HG03066 (cell line): ENCODE data around the gene MELK.

ENCODE experiments used
- ATAC-seq: cut with Tn5 transposase; IDR thresholded peaks from one replicate; pipeline ENCODE4 v1.9.1; 2021; ENCODE audit warnings: low read depth; ENCODE audit not compliant: unreplicated experiment

Gene MELK

DNA sequence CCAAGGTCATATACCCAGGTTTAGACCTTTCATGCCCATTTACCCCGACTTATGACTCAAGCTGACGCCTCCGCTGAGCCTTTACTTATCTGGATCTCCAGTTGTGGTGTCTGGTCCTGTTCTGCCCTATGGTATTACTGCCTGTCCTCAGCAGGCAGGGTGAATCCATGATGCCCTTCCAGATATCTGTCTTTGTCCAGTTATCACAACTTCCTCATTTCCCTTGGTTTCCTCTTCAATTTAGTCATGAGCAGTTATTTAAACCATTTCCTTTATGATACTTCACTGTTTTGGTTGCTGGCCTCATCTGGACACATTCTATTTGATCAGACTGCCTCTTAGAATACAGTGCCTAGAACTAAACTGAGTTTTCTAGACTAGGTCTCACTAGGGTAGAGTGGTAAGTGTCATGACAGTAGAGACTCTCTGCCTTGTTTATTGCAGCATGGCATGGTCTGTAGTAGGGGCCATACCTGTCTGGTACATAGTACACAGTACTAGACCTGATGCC is 93.3 kb downstream of the MELK start:
- peak; percentile 79 for ATAC-seq

DNA sequence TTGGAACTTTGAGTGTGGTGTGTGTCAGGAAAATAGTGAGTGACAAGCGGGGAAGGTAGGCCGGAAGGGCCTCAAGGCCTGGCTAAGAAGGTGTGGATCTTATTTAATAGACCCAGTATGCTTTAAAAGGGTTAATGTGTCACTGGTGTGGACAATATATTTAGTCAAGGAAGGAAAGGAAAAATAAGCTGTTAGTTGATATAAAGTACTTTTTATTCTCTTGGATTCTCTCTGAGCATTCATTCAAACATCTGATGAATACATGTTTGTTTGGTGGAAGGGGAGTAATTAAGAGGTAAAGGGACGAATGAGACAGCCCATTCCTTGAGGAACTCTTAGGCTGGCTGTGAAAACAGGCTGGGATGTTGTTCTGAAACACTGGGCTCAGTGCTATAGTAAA is 98.9 kb downstream of the MELK start:
- ATAC-seq: no peak

DNA sequence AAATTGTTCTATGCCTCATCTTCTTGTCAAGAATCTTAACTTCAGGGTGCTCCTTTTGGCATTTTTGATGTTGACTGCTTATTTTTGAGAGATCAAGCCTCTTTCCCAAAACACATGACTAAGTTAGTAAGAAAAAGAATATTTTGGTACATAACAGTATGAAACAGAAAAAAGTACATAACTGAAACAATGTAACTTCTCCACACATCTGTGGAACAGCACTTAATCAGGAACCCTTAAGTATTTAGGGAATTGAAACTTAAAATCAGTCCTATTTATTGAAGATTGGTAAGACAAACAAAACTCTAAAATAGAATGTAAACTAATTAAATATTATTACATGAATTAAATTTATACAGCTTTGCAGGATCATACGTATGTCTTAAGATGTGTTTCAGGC is 103.4 kb downstream of the MELK start:
- ATAC-seq: no peak

GRCh38 chr9:36676778-36677485 is 104.2 kb downstream of the MELK start:
- no peak for ATAC-seq

DNA sequence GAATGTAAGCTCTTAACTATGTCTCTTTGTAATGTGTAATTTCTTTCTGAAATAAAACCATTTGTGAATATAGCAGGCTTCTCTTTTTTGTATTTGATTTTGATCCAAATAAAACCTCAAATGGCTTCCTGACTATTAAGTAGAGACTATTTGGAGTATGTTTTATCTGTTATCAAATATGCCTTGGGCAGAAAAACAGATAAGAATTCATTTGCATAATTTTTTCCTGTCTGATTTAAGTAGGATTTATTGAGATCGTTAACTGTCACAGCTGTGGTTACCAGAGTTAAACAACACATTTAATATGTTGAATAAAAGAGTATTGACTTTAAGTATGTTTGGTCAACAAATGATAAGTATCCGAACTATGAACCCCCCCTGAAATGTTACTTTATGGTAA is 104.9 kb downstream of the MELK start:
- no peak for ATAC-seq

- no peak for ATAC-seq
Measured at GRCh38 chr9:36679710-36680109, 107.0 kb downstream of the MELK start.

DNA sequence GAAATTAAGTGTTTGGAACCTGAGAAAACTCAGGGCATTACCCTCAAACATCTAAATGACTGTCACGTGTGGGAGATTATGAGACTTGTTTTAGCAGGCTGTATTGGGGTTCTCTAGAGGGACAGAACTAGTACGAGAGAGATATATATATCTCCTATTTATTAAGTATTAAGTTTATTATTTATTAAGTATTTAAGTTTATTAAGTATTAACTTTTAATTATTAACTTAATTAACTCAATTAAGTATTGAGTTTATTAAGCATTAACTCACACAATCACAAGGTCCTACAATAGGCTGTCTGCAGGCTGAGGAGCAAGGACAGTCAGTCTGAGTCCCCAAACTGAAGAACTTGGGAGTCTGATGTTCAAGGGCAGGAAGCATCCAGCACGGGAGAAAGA is 113.8 kb downstream of the MELK start:
- ATAC-seq: no peak

- no peak for ATAC-seq
Measured at GRCh38 chr9:36690412-36691168, 117.9 kb downstream of the MELK start.

DNA sequence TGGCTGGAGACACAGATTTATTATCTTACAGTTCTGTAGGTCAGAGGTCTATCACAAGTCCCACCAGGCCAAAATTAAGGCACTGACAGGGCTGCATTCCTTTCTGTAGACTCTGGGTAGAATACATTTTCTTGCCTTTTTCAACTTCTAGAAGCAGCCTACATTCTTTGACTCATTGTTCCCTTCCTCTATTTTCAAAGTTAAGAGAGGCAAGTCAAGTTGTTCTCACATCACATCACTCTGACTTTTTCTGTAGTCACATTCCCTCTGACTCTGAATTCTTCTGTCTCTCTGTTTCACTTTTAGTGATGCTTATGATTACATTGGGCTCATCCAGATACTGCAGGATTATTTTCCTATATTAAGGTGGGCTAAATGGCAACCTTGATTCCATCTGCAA is 119.0 kb downstream of the MELK start:
- no peak for ATAC-seq

DNA sequence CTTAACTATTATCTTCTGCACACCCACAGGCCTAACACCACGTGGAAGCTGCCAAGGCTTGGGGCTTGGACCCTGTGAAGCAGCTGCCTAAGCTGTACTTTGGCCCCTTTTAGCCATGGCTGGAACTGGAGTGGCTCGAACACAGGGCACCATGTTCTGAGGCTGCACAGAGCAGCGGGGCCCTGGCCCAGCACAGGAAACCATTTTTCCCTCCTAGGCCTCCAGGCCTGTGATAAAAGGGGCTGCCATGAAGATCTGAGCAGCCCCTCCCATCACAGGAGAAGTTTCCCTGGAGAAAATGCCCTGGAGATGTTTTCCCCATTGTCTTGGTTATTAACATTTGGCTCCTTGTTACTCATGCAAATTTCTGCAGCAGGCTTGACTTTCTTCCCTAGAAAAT is 126.3 kb downstream of the MELK start:
- no peak for ATAC-seq

GRCh38 chr9:36704148-36704547 is 131.5 kb downstream of the MELK start:
- ATAC-seq: no peak

DNA sequence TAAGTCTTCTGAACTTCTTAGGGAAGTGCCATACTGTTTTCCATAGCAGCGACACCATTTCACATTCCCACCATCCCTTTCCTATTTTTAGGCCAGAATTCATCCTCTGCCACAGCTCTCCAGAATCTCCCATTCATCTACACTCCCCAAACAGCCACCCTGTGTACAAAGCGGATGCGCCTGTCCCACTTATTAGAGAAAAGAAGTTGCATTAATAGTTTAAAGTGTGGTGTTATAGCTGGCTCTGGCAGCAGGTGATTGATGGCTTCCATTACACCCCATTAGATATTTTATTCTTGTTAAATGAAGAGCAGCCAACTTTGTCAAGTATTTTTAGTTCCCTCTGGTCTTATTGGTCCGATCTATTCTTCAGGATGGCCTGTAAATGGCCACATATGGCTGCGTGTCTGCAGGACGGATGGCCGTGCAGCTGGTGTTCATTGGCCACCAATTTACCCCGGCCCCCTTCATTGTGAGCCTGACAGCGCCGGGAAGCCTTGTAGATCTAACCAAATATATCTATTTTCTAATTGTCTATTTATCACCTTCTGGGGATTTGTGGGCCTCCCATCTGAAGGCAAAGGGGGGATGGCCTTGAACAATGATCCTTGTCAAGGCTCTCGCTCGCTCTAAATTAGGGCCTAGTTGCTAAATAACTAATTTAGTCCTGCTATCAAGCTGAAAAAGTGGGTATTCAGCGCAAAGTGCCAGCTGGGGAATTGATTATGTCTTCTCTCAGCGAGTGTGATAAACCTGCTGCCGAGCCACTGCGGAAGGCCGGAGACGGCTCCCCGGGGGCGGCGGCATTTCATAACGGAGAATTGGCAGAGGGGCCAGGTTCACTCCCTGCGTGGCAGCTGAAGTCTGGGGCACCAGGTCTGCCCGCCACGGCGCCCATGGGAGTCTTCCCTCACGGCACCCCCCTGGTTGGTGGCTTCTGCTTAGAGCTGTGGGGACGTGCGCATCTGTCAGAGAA is 141.1 kb downstream of the MELK start:
- ATAC-seq: no peak

DNA sequence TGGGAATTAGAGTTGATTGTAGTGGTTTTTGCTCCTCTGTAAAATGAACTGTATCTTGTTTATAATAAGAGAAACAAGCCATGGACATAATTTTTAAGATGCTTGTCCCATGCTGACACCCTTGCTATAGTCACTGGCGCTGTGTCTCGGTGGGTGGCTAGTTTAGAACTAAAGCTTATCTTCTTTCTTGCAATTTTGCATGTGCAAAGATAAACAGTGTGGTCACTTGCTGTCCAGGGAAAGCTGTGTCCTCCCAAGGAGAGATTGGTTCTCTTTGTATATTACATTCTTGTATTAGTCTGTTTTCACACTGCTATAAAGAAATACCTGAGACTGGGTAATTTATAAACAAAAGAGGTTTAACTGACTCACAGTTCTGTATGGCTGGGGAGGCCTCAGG is 143.8 kb downstream of the MELK start:
- ATAC-seq: no peak

- ATAC-seq: no peak
Measured at GRCh38 chr9:36717276-36717675, 144.6 kb downstream of the MELK start.

DNA sequence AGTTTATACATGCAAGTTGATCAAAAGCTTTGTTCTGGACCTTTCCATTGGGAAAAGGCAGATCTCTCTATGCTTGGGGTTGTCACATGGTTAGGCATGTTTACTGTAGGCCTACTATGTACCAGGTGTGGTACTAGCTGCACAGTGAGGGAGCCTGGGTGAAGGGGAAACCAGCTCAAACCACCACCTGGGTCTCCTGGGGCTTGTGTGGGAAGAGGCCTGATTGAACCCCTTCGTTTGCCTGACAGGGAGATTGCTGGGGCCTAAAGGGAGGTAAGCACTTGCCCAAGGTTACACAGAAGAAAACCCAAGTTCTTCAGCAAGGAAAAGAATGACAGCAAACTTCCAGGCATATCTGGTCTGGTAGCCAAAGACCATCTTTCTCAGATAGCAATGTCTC is 145.9 kb downstream of the MELK start:
- ATAC-seq: no peak

DNA sequence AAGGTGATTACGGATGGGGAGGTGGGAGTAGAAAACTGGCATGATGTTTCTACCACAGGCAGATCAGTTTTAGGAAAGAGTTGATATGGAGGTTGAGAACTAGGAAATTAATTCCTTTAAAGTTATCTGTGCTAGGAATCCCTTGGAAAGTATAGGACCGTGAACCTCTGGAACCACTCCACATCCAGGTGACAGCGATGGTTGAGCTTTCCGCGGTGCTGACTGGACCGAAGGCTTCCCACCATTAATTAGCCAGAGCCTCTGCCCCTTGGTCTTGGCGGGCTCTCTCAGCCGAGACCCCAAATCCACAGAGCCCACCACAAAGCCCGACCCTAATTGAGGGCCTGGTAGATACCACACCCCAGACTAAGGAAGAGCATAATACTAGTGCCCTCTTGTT is 147.3 kb downstream of the MELK start:
- ATAC-seq: no peak

GRCh38 chr9:36721846-36722588 is 149.3 kb downstream of the MELK start:
- no peak for ATAC-seq

DNA sequence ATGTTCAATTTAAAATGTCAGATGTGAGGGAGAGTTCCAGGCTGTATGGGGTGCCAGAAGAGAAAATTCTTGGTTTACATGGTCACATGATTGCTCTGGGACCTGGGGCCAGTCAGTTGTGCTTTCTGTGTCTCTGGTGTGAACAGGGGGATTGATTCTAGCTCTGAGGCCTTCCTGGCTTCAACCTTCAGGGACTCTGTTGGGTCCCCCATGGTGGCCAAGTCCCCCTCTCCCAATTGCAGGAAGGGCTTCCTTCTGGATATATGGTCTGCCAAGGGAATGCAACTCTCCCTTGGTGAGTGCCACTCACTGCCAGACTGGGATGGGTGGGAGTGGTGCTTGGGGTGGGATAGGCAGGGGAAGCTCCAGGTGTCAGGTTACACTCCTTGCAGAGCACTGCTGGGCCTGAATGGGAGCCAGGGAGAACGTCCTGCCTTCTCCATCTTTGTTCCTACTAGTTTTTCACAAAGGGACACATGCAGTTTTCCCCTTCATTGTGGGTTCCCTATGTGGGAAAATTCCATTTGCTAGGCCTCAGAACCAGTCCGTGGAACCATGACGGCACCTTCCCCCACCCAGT is 153.2 kb downstream of the MELK start:
- ATAC-seq: no peak
